Ovary (tissue), 1 donor: ENCODE data around the gene TMEM114.

ENCODE experiments used
- EP300 ChIP-seq: sonication (generic); formaldehyde crosslinking; IDR thresholded peaks from one replicate; pipeline ENCODE4 v1.6.1; 2017; ENCODE audit warnings: antibody characterized with exemption
- POLR2A ChIP-seq: fragments of 450-650 bp; IDR thresholded peaks from one replicate; pipeline ENCODE4 v1.6.1; 2017; ENCODE audit warnings: antibody characterized with exemption, mild to moderate bottlenecking, moderate library complexity

DNA sequence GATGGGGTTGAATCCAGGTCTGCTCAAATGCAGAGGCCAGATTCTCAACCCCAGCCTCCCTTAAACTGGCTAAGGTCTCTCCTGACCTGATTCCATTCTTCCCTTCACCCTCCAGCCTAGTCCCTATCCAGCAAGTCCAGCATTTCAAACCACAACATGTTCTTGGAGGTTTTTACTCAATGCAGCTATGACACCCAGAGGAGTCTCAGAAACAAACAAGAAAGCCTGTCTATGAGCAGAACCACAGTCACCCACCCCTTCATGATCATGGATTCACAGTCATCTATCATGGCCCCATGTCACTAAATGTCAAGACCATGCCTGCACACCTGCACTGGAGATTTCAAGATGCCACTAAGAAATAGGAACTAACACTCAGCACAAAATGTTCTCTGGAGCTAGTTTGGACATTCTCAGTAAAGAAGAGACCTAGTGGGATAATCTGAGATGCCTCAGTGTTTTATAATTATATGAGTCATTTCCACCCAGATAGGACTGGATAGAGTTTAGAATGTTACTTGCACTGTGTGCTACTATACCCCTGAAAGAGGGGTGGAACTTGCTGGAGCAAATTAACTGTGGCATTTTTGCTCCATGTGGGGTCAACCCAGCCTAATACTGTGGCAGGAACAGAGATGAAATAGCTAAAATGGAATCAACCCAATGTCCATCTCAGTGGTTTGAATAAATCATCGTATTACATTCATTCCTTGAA lies 21.7 kb upstream of the TMEM114 start:
- TF ChIP-seq POLR2A, result no peak
- no peak for TF ChIP-seq EP300
